Parathyroid adenoma (tissue), 2 donors: ENCODE results near the gene KDM5B.

Source experiments
- H2AFZ ChIP-seq: fragments of 300-600 bp; sonication (generic); one replicate; pipeline ENCODE4 v1.7.0; 2017; ENCODE audit warnings: antibody characterized with exemption, mild to moderate bottlenecking
- H3K27ac ChIP-seq: fragments of 300-600 bp; sonication (generic); one replicate; pipeline ENCODE4 v1.7.0; 2017
- H3K27me3 ChIP-seq: fragments of 300-600 bp; sonication (generic); one replicate; pipeline ENCODE4 v1.7.0; 2017; ENCODE audit warnings: low read length; ENCODE audit not compliant: control insufficient read depth, insufficient read depth
- H3K36me3 ChIP-seq: fragments of 300-600 bp; sonication (generic); one replicate; pipeline ENCODE4 v1.7.0; 2017; ENCODE audit warnings: low read length; ENCODE audit not compliant: control insufficient read depth, insufficient read depth
- H3K4me1 ChIP-seq: fragments of 300-600 bp; sonication (generic); one replicate; pipeline ENCODE4 v1.7.0; 2017; ENCODE audit warnings: control low read depth
- H3K4me2 ChIP-seq: fragments of 300-600 bp; sonication (generic); one replicate; pipeline ENCODE4 v1.7.0; 2017; ENCODE audit warnings: low read length
- H3K4me3 ChIP-seq: fragments of 300-600 bp; sonication (generic); one replicate; pipeline ENCODE4 v1.7.0; 2017; ENCODE audit warnings: low read depth, low read length
- H3K79me2 ChIP-seq: fragments of 300-600 bp; sonication (generic); one replicate; pipeline ENCODE4 v1.7.0; 2017; ENCODE audit warnings: control low read depth
- H3K9ac ChIP-seq: fragments of 300-600 bp; sonication (generic); one replicate; pipeline ENCODE4 v1.7.0; 2017; ENCODE audit warnings: mild to moderate bottlenecking
- H3K9me3 ChIP-seq: fragments of 300-600 bp; sonication (generic); one replicate; pipeline ENCODE4 v1.7.0; 2017; ENCODE audit warnings: low read length; ENCODE audit not compliant: control insufficient read depth
- TF ChIP-seq, protein P1 (sequence below): fragments of 300-600 bp; sonication (generic); IDR thresholded peaks from one replicate; pipeline ENCODE4 v1.7.0; 2017; ENCODE audit warnings: antibody characterized with exemption, mild to moderate bottlenecking
- donor health status: primary hyperparathyroidism.

KDM5B gene

DNA sequence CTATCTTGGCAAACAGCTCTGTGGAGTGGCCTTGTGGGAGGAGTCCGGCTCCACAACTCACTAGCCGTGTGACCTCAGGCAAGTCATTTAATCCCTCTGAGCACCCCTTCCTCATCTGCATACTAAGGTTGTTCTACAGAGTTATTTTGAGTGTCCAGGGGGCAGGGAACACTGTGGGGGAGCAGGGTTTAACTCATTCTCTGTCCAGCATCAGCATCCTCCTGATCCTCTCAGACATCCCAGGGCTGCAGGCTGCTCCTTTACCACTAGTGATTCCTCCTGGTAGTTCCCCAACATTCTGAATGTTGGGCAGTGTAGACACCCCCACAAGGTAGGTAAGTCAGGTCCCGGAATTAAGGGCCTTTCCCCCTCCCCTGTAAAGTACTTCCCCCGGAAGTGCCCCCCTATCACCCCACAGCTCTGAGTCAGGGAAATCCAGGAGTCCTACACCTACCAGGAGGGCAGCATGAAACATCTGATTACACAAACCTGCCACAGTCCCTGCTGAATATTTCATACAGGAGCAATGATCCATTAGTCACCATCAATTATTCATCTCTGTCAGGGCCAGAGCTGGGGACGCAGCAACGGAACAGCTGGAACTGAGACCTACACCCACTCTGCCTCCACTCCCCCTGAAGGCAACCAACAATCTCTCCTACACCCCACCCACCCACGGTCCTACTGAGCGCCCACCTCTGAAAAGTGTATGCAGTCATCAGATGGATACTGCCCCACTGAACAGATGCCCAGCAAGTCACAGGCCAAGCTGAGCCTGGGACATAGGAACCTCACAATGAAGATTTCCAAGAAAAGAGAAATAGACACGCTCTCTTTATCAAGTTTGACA lies 118.5 kb downstream of the KDM5B start:
- Histone ChIP-seq H2AFZ (no peak overlapping the region), H3K36me3 (no peaks in the 10 kb centered on the region), H3K4me1 (no peaks in the 10 kb centered on the region), H3K4me2 (no peak overlapping the region), H3K9me3 (no peaks in the 10 kb centered on the region), H3K4me3 (no peak overlapping the region), H3K27ac (no peak overlapping the region), H3K27me3 (no peaks in the 10 kb centered on the region), H3K9ac (no peak overlapping the region), H3K79me2 (no peaks in the 10 kb centered on the region)
- TF ChIP-seq, protein P1, sequence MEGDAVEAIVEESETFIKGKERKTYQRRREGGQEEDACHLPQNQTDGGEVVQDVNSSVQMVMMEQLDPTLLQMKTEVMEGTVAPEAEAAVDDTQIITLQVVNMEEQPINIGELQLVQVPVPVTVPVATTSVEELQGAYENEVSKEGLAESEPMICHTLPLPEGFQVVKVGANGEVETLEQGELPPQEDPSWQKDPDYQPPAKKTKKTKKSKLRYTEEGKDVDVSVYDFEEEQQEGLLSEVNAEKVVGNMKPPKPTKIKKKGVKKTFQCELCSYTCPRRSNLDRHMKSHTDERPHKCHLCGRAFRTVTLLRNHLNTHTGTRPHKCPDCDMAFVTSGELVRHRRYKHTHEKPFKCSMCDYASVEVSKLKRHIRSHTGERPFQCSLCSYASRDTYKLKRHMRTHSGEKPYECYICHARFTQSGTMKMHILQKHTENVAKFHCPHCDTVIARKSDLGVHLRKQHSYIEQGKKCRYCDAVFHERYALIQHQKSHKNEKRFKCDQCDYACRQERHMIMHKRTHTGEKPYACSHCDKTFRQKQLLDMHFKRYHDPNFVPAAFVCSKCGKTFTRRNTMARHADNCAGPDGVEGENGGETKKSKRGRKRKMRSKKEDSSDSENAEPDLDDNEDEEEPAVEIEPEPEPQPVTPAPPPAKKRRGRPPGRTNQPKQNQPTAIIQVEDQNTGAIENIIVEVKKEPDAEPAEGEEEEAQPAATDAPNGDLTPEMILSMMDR, result no peak

DNA sequence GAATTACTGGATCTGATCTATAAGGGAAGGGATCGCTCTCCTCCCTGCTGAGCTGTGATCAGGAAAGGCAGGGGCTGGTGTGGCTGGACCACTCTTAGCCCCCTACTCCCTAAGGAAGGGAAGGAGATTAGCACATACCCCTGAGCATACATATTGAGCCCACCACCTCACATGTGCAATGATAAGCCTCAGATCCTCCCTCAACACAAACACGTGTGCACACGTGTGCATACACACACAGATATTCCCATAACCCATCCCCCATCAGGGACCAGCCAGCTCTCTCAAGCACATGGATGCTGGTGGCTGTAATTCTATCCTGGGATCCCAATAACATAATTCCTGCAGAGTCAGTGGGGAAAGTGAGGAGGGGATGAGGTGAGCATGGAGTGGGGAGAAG lies 119.1 kb downstream of the KDM5B start:
- no peaks in the 10 kb centered on the region for H3K9me3 ChIP-seq

DNA sequence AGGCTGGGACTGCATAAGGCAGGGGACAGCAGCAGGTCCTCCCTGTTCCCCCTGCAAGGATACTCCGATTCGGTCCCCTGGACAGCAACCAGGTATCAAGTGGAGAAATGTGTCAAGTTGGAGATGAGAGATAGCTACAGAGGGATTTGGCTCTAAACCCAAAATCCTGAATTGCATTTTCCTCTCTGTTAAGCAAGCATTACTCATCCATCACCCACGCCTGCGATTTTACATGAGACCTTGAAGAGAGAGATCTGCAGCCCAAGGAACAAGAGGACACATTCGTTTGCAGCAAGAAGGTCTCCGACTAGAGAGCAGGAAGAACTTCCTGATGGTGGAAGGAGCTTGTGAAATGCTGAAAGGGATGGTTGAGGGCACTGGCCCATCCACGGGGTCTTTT lies 119.8 kb downstream of the KDM5B start:
- no peaks in the 10 kb centered on the region for H3K79me2 ChIP-seq
- no peak overlapping the region for H3K4me3 ChIP-seq
- no peaks in the 10 kb centered on the region for H3K27me3 ChIP-seq
- no peak overlapping the region for H3K9ac ChIP-seq
- no peak overlapping the region for H3K4me2 ChIP-seq
- no peak overlapping the region for H2AFZ ChIP-seq
- no peaks in the 10 kb centered on the region for H3K36me3 ChIP-seq
- H3K4me1 ChIP-seq, result no peaks in the 10 kb centered on the region
- H3K9me3 ChIP-seq, result no peaks in the 10 kb centered on the region
- H3K27ac ChIP-seq, result no peak overlapping the region
- TF ChIP-seq, protein P1, result no peak

More for the DNA sequence above, 119.1 kb downstream of the KDM5B start:
- Histone ChIP-seq H3K36me3 (no peaks in the 10 kb centered on the region), H3K4me1 (no peaks in the 10 kb centered on the region), H3K79me2 (no peaks in the 10 kb centered on the region), H3K9ac (no peak overlapping the region), H3K4me2 (no peak overlapping the region), H2AFZ (no peak overlapping the region), H3K27ac (no peak overlapping the region), H3K4me3 (no peak overlapping the region), H3K27me3 (no peaks in the 10 kb centered on the region)
- TF ChIP-seq, protein P1, result no peak

DNA sequence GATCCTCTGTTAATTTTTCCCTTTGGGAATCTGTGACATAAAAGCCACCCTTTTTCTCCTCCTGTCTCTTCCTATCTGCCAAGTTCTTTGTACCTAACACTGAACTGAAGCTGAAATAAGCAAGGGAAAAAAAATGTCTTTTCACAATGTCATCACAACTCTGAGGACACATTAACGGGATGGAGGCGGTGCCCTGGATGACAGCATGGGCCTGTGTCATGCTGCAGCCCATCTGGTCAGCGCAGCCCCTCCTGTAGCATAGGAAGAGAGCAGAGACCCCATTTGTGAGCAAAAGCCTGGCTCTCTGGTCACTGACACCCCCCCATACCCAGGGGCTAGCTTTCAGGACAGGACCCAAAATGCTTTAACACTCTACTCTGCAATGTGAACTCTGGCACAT lies 120.4 kb downstream of the KDM5B start:
- H3K27ac ChIP-seq, result no peak overlapping the region
- H3K9ac ChIP-seq, result no peak overlapping the region
- H3K4me1 ChIP-seq, result no peaks in the 10 kb centered on the region
- H3K79me2 ChIP-seq, result no peaks in the 10 kb centered on the region
- no peak overlapping the region for H3K4me2 ChIP-seq
- H3K27me3 ChIP-seq, result no peaks in the 10 kb centered on the region
- H3K4me3 ChIP-seq, result no peak overlapping the region
- no peak overlapping the region for H2AFZ ChIP-seq
- H3K9me3 ChIP-seq, result no peaks in the 10 kb centered on the region
- TF ChIP-seq, protein P1, result no peak
- H3K36me3 ChIP-seq, result no peaks in the 10 kb centered on the region

DNA sequence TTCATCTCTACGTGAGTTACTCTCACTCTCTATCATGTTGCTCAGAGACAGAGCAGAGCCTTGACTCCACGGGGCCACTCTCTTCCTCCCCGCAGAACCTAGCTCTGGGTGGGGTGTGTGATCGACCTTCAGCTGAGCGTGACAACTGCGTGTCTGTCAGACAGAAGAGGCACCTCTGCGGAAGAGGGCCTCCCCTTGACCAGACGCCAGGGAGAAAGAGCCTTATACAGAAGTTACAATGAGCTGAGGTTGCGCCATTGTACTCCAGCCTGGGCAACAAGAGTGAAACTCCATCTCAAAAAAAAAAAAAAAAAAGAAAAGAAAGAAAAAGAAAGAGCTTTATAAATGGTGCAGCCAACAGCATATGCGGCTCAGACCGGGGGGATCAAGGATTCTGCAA lies 120.9 kb downstream of the KDM5B start:
- Histone ChIP-seq H3K9ac (no peak overlapping the region), H3K4me3 (no peak overlapping the region), H2AFZ (no peak overlapping the region), H3K4me2 (no peak overlapping the region), H3K79me2 (no peaks in the 10 kb centered on the region), H3K9me3 (no peaks in the 10 kb centered on the region), H3K27ac (no peak overlapping the region), H3K27me3 (no peaks in the 10 kb centered on the region), H3K4me1 (no peaks in the 10 kb centered on the region), H3K36me3 (no peaks in the 10 kb centered on the region)
- TF ChIP-seq, protein P1, result no peak
